Breast epithelium (tissue), 4 donors: ENCODE results near the gene AGRN. TPM values are rescaled to one million over a fixed set of nuclear protein-coding genes. Genes with fewer than 3 reads are reported as not detected.

Source experiments
- DNase-seq, 2 donors: peaks; one replicate each; pipeline ENCODE4 v3.0.0-alpha.2; 2019; ENCODE audit warnings: low spot score in 2 of 2
- H3K27ac ChIP-seq, 2 donors: fragments of 200-600 bp; sonication (generic) in 1 of 2; one replicate each; pipeline ENCODE4 v1.5.1; 2016 to 2019; ENCODE audit warnings: mild to moderate bottlenecking in 1 of 2
- H3K27me3 ChIP-seq, 2 donors: fragments of 200-600 bp; sonication (generic) in 1 of 2; one replicate each; pipeline versions ENCODE4 v1.5.1 to v1.6.0; 2017 to 2019; ENCODE audit warnings: control low read depth in 1 of 2, mild to moderate bottlenecking in 1 of 2
- H3K36me3 ChIP-seq: fragments of 200-600 bp; one replicate; pipeline ENCODE4 v1.5.1; 2019
- H3K4me1 ChIP-seq, 2 donors: fragments of 200-600 bp; sonication (generic); one replicate each; pipeline ENCODE4 v1.5.1; 2016 to 2019; ENCODE audit warnings: control low read depth in 1 of 2
- H3K4me3 ChIP-seq, 3 donors: fragments of 200-600 bp; sonication (generic); 1 replicate in 2 of 3; 2 replicates in 1 of 3; pipeline ENCODE4 v1.5.1; 2016 to 2019; ENCODE audit warnings: mild to moderate bottlenecking in 3 of 3, moderate library complexity in 2 of 3
- H3K9me3 ChIP-seq, 2 donors: fragments of 200-600 bp; sonication (generic) in 1 of 2; one replicate each; pipeline ENCODE4 v1.5.1; 2016 to 2019; ENCODE audit warnings: control low read depth in 1 of 2
- POLR2A ChIP-seq: fragments of 450-650 bp; IDR thresholded peaks from one replicate; pipeline ENCODE4 v1.6.1; 2016; ENCODE audit warnings: antibody characterized with exemption, mild to moderate bottlenecking, moderate library complexity
- POLR2AphosphoS5 ChIP-seq, 3 donors: sonication (generic); formaldehyde crosslinking; IDR thresholded peaks; one replicate each; pipeline ENCODE4 v1.6.1; 2017; ENCODE audit warnings: antibody characterized with exemption in 3 of 3
- intact Hi-C: fragments of 100-400 bp; cut with DNase I; formaldehyde crosslinking; loops from one replicate; pipeline ENCODE4 v1.15.1; 2023; ENCODE audit warnings: low total_unique reads
- total RNA-seq, 3 donors: library from RNA; depleted of rRNA; stranded (reverse); fragments of >200 nt; gene quantifications; one replicate each; pipeline ENCODE4 v1.1.0, GENCODE V29; 2016
- TF ChIP-seq, protein P1 (sequence below), 3 donors: fragments of 450-650 bp; IDR thresholded peaks; one replicate each; pipeline ENCODE4 v1.5.1; 2016 to 2017; ENCODE audit warnings: antibody characterized with exemption in 3 of 3, mild to moderate bottlenecking in 3 of 3, moderate library complexity in 3 of 3

AGRN gene
- total RNA-seq, 3 donors from 2014 or later, result 9.1 to 37.0 (median 30.5) TPM

DNA sequence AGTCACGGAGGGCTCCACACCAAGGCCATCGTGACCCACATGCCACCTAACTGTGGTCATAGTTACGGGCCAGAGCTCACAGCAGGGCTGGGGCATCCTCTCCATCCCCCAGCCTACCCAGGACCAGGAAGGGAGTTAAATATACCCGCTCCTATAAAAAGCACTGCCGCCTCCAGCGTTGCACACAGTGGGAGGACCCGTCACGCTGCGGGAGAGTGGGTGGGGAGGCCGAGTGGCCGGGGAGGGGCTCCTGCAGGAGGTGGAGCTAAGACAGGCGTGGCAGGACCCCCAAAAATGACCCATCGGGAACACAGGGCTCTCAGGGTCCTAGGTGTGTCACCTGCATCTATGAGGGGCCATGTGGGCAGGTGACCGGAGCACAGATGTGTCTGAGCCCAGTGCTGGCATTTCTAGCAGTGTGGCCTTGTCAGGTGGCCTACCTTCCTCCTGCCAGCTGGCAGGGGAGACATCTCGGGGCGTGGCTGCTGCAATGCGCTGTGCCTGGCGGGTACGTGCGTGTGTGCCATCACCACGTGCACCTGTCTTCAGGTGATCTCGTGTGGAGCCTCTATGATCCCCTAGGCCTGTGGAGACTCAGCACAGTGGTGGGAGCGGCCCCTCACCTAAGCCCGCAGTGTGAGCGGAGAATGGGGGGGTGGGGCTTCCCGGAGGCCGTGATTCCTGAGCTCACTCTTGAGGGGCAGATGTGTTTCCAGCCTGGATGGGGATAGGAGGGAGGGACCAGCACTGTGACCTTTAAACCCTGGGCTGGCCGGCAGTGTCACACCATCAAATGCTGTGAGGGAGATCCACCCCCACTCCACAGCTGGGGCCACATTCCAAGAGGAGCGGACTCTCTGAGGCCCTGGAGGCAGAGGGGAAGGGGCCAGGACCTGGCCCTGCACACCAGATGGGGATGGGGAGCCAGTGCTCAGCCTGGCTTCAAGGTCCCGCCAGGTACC is 17.7 kb downstream of the AGRN start:
- H3K27me3 ChIP-seq, result no peaks in the 10 kb centered on the region
- intact Hi-C loops, result no loop called here
- no peak for TF ChIP-seq POLR2AphosphoS5 (IDR thresholded peaks at IDR 0.05)
- no peak for TF ChIP-seq POLR2A
- TF ChIP-seq, protein P1, sequence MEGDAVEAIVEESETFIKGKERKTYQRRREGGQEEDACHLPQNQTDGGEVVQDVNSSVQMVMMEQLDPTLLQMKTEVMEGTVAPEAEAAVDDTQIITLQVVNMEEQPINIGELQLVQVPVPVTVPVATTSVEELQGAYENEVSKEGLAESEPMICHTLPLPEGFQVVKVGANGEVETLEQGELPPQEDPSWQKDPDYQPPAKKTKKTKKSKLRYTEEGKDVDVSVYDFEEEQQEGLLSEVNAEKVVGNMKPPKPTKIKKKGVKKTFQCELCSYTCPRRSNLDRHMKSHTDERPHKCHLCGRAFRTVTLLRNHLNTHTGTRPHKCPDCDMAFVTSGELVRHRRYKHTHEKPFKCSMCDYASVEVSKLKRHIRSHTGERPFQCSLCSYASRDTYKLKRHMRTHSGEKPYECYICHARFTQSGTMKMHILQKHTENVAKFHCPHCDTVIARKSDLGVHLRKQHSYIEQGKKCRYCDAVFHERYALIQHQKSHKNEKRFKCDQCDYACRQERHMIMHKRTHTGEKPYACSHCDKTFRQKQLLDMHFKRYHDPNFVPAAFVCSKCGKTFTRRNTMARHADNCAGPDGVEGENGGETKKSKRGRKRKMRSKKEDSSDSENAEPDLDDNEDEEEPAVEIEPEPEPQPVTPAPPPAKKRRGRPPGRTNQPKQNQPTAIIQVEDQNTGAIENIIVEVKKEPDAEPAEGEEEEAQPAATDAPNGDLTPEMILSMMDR (IDR thresholded peaks at IDR 0.05), result no peak
- H3K36me3 ChIP-seq, result no peaks in the 10 kb centered on the region
- no peaks in the 10 kb centered on the region for H3K9me3 ChIP-seq
- peaks cover 11 to 14% of the 10 kb centered on the region in 2 donors for H3K4me1 ChIP-seq
- no peak for DNase-seq
- H3K27ac ChIP-seq, result no peak overlapping the region
- H3K4me3 ChIP-seq, result no peak overlapping the region

DNA sequence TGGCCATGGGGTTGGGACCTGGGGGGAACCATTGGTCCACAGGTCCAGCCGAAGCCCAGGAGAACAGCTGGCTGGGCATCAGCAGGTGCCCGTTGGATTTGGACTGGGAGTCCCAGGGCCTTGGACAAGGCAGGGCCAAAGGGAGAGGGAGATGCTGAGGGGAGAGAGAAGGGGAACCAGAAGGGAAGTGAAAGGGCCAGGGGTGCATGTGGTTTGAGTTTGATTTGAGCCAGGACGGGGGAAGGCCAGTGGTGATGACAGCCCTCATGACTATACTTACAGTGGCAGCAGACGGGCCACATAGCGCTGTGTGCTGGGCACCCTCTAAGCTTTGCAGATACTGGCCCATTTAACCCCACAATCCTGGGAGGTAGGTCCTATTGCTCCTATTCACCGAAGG is 18.8 kb downstream of the AGRN start:
- Histone ChIP-seq H3K27ac (no peak overlapping the region), H3K27me3 (no peaks in the 10 kb centered on the region), H3K4me3 (no peak overlapping the region), H3K36me3 (no peaks in the 10 kb centered on the region), H3K9me3 (no peaks in the 10 kb centered on the region), H3K4me1 (peaks cover 8 to 11% of the 10 kb centered on the region in 2 donors)
- intact Hi-C loops, result no loop called here
- DNase-seq, result no peak
- TF ChIP-seq, protein P1 (IDR thresholded peaks at IDR 0.05), result no peak
- TF ChIP-seq POLR2AphosphoS5 (IDR thresholded peaks at IDR 0.05) (no peak), POLR2A (no peak)

DNA sequence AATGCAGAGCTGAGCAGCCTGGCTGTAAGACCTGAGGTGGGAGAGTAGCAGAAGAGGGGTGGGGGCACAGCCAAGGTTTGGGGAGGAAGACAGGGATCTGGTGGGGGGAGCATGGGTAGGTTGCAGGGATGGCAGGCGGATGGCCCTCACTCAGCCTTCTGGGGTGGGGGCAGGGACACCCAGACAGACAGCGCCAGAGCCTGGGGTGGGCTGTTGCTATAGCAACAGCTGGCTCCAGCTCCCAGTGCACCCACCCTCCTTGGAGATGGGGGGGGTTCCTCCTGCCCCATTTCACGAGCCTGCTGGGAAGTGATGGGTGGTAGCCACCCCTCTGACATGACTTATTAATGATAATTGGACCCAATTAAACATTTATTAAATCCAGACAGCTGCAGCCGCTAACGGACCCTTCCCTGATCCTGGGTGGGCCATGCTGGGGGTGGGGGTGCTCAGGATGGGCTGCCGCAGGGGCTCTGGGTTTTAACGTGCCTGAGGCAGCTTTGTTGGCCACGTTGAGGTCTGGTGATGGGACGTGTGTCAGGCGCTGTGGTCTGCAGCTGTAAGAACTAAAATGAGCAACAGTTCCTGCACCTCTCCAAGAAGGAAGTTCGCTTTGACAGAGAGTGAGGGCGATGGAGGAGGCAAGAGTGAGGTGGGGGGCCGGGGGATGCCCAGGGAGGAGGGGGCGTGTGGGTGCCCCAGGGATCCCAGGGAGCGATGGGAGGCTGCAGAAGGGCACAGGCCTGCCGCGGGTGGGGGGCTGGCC is 19.4 kb downstream of the AGRN start:
- intact Hi-C loops, result no loop called here
- no peaks in the 10 kb centered on the region for H3K9me3 ChIP-seq
- TF ChIP-seq POLR2A (no peak), POLR2AphosphoS5 (IDR thresholded peaks at IDR 0.05) (no peak)
- TF ChIP-seq, protein P1 (IDR thresholded peaks at IDR 0.05), result no peak
- DNase-seq, result no peak
- H3K27me3 ChIP-seq, result no peaks in the 10 kb centered on the region
- H3K4me1 ChIP-seq, result peaks cover 7 to 8% of the 10 kb centered on the region in 2 donors
- H3K27ac ChIP-seq, result no peak overlapping the region
- H3K36me3 ChIP-seq, result no peaks in the 10 kb centered on the region
- H3K4me3 ChIP-seq, result peak overlapping the region in 1 of 3 donors; percentile 66

DNA sequence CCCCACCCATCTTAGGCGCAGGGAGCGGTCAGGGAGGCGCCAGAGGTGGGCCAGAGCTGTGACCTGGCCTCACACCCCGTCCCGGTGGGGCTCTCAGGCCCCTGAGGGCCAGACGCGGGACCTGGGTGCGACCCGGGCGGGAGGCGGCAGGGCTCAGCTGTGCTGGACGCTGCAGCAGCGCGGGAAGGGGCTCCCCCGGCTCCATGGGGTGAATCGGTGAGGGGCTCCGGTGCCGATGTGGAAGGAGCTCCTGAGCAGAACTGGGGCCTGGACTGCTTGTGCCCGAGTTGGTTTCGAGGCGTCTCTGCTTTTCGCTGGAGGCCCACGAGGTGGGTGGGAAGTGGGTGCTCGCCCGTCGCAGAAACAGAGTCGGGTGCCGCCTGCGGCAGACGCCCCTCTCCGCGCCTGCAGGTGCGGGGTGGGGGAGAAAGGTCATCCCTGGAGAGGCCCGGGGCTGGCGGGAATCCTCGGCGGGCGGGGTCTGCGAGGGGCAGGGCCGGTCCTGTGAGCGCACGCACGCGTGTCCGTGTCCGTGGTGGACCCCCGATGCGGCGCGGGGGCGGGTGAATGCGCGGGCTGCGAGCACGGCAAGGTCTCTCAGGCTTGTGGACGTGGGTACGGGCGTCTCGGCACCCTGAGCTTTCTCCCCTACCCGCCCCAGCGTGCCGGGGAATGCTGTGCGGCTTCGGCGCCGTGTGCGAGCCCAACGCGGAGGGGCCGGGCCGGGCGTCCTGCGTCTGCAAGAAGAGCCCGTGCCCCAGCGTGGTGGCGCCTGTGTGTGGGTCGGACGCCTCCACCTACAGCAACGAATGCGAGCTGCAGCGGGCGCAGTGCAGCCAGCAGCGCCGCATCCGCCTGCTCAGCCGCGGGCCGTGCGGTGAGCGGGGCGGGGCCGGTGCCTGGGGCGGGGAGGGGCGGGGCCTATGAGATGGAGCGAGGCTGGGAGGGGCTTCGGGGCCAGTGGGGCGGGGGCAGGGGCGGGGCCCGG is 20.4 kb downstream of the AGRN start:
- TF ChIP-seq POLR2A, result no peak
- TF ChIP-seq, protein P1 (IDR thresholded peaks at IDR 0.05), result no peak
- TF ChIP-seq POLR2AphosphoS5 (IDR thresholded peaks at IDR 0.05), result no peak
- H3K27ac ChIP-seq, result no peak overlapping the region
- peaks cover 7 to 8% of the 10 kb centered on the region in 2 donors for H3K4me1 ChIP-seq
- DNase-seq, result peak; percentile 41 to 74
- intact Hi-C loops, result no loop called here
- peak overlapping the region; percentile 35 to 66 (median 44) for H3K4me3 ChIP-seq
- H3K36me3 ChIP-seq, result no peaks in the 10 kb centered on the region
- H3K9me3 ChIP-seq, result no peaks in the 10 kb centered on the region
- H3K27me3 ChIP-seq, result no peaks in the 10 kb centered on the region
